WI38 (cell line): ENCODE data around the gene SCN8A.

Experiments used
- H3K4me3 ChIP-seq: 2 replicates; pipeline ENCODE4 v1.5.1; 2011; ENCODE audit warnings: low read depth, mild to moderate bottlenecking, control low read depth, low read length
- CTCF ChIP-seq: IDR thresholded peaks from 2 replicates; pipeline ENCODE4 v1.5.1; 2012; ENCODE audit warnings: low read depth, mild to moderate bottlenecking, control low read depth, low read length

Gene SCN8A

GRCh38 chr12:51777457-51777856 is 186.4 kb downstream of the SCN8A start:
- no peak overlapping the region for H3K4me3 ChIP-seq

GRCh38 chr12:51777973-51778372 is 186.9 kb downstream of the SCN8A start:
- H3K4me3 ChIP-seq: no peak overlapping the region
- TF ChIP-seq CTCF: no peak

More at GRCh38 chr12:51777457-51777856, 186.4 kb downstream of the SCN8A start:
- TF ChIP-seq CTCF: no peak

GRCh38 chr12:51779876-51780275 is 188.8 kb downstream of the SCN8A start:
- no peak for TF ChIP-seq CTCF
- no peak overlapping the region for H3K4me3 ChIP-seq

GRCh38 chr12:51784688-51785087 is 193.7 kb downstream of the SCN8A start:
- H3K4me3 ChIP-seq: no peak overlapping the region
- no peak for TF ChIP-seq CTCF

GRCh38 chr12:51785906-51786305 is 194.9 kb downstream of the SCN8A start:
- no peak for TF ChIP-seq CTCF
- H3K4me3 ChIP-seq: no peak overlapping the region

GRCh38 chr12:51788876-51789275 is 197.8 kb downstream of the SCN8A start:
- TF ChIP-seq CTCF: no peak
- no peak overlapping the region for H3K4me3 ChIP-seq

GRCh38 chr12:51792417-51792816 is 201.4 kb downstream of the SCN8A start:
- TF ChIP-seq CTCF: no peak
- H3K4me3 ChIP-seq: no peak overlapping the region
